ENCODE results near the gene C12orf43.
"Not testable (repeated sequence)": the region's sequence is repeated elsewhere in the genome, so short reads cannot be mapped to it uniquely, and the experiment has no call there.

The C12orf43 gene, protein sequence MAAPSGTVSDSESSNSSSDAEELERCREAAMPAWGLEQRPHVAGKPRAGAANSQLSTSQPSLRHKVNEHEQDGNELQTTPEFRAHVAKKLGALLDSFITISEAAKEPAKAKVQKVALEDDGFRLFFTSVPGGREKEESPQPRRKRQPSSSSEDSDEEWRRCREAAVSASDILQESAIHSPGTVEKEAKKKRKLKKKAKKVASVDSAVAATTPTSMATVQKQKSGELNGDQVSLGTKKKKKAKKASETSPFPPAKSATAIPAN

GRCh38 chr12:121015825-121016766, at the start of gene C12orf43:
TSS of gene C12orf43 (minus strand) at chr12:121016487. CDS start at chr12:121016474, 13 bp downstream.
- peak; percentile 93 for DNase-seq

DNA sequence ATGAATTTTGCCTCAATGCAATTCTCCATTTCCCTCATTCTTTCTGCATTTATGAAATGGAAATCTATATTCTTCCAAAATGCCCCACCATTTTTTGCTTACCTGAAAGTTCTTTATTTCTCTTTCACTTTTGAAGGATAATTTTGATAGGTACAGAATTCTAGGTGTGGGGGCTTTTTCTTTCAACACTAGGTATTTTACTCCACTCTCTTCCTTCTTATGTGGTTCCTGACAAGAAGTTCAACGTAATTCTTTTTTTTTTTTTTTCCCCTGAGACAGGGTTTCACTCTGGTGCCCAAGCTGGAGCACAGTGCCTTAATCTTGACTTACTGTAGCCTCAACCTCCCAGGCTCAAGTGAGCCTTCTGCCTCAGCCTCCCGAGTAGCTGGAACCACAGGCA, 49.1 kb upstream of the C12orf43 start:
- DNase-seq, result no peak

- not testable (repeated sequence) for DNase-seq
Observed at GRCh38 chr12:121064586-121064985, 48.3 kb upstream of the C12orf43 start.

- no peak for DNase-seq
Observed at GRCh38 chr12:121064116-121064515, 47.8 kb upstream of the C12orf43 start.

DNA sequence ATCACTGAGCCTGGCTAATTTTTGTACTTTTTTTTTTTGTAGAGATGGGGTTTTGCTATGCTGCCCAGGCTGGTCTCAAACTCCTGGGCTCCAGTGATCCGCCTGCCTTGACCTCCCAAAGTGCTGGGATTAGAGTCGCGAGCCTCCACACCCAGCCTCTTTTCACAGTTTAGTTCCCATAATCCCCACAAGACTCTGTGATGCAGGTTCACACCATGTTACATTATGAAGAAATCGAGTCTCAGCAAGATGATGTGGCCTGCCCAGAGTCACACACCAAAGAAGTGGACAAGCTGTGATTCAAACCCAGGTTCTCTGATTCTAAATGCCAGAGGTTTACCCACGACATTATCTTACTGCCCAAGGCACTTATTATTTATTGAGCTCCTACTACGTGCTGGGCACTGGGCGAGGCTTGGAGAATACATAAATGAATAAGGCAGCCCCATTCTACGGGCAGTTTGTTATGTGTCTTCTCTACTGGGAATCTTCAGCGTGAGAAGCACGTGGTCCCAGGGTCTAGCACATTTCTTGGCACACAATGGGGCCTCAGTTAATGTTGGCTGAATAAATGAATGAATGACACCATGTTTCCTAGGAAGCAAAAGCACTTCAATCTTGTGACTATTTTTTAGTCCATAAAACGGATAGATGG, 46.2 kb upstream of the C12orf43 start:
- no peak for DNase-seq

GRCh38 chr12:121061831-121062230, 45.5 kb upstream of the C12orf43 start:
- DNase-seq, result no peak

DNA sequence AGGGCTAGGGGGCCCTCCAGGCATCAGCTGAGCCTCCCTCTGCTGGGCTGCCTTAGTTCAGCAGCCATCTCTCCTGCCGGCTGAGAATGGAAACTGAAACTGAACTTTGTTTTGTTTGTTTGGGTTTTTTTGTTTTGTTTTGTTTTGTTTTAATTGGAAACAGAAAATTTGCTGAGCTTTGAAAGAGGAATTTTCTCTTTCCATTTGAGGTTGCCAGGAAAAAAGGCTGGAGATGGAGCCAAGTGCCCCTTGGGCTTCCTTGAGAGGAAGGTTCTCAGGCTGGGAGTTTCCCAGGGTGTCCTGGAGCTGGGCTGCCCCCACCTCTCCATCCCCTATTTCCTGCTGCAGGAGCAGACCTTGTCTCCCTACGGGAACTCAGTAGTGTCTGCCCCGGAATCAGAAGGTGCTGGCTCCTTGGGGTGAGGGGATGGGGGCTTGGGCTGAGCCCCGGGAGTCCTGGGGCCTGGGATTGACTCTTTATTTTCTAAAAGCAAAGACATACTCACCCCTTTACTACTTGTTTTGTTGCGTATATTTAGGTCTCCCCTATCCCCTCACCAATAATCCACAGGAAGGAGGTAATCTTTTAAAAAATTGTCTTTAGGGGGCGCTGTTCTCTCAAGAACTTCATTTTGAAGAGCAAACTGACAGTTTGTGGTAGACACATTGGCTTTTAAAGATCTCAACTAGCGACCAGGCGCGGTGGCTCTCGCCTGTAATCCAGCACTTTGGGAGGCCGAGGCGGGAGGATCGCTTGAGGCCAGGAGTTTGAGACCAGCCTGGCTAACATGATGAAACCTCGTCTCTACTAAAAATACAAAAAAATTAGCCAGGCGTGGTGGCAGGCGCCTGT, 44.1 kb upstream of the C12orf43 start:
- peak; percentile 45 for DNase-seq

- no peak for DNase-seq
Observed at GRCh38 chr12:121059031-121059898, 43.0 kb upstream of the C12orf43 start.

GRCh38 chr12:121057794-121058193, 41.5 kb upstream of the C12orf43 start:
- no peak for DNase-seq

DNA sequence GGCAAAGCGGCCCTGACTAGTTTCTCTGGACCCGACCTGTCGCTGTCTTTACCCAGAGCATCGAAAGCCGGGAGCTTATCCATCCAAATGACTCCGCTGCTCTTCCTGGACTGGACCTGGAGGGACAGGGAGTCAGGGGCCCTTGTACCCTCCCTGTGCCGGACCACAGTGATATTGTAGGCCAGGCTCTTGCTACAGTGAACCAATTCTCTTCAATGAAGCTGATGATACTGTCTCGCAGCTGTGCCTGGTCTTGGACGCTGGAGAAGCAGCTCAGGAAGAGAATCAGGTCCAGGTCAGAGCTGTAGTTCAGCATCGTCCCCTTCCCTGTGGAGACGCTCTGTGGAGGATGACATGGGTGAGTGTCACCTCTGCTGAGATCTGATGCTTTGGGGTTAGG, 37.4 kb upstream of the C12orf43 start:
- no peak for DNase-seq

DNA sequence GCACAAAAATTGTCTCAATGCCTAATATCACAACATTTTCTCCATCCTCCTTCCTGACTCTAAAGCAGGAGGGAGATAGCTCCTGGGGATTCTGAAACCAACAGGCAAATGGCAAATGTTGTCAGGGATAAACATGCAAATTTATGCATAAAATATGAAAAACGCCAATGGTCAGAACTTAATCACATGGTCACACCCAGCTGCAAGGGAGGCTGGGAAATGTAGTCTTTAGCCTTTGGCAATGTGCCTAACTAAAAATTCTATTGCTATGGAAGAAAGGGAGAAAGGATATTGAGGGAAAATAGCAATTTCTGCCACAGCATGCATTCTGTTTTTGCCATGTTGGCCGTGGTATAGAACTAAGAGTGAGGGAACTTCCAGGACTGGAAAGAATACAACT, 34.4 kb upstream of the C12orf43 start:
- no peak for DNase-seq

DNA sequence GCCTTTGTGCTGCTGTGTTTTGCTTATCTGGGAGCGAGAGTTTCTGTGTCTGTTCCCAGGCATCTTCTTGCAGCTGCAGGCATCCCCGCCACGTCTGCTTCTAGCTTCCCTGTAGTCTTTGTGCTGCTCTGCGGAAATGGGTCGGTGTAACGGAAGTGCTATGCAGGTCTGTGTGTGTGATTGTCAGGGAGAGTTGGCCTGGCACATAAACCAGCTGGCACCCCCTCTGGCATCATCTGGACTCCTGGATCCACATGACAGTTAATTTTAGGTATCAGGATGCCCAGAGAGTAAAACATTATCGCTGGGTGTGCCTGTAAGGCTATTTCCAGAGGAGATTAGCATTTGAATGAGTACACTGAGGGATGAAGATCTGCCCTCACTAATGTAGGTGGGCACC, 32.2 kb upstream of the C12orf43 start:
- no peak for DNase-seq

DNA sequence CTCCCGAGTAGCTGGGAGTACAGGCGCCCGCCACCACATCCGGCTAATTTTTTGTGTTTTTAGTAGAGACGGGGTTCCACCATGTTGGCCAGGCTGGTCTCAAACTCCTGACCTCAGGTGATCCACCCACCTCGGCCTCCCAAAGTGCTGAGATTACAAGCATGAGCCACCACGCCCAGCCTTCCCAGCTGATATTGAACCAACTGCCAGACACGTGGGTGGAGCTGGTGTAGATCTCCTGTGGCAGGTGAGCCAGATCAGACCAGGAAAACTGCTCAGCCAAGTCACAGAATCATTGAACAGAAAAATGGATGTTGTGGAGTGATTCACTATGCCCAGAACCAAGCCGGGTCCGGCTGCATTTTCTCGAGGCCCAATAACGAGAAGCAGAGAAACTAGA, 31.1 kb upstream of the C12orf43 start:
- not testable (repeated sequence) for DNase-seq

- DNase-seq, result no peak
Observed at GRCh38 chr12:121043067-121043466, 26.8 kb upstream of the C12orf43 start.

- peak; percentile 23 for DNase-seq
Observed at GRCh38 chr12:121038861-121039668, 22.8 kb upstream of the C12orf43 start, which contains the start of gene OASL. TSS of gene OASL (minus strand) at chr12:121039246. CDS start at chr12:121038971, 275 bp downstream.

DNA sequence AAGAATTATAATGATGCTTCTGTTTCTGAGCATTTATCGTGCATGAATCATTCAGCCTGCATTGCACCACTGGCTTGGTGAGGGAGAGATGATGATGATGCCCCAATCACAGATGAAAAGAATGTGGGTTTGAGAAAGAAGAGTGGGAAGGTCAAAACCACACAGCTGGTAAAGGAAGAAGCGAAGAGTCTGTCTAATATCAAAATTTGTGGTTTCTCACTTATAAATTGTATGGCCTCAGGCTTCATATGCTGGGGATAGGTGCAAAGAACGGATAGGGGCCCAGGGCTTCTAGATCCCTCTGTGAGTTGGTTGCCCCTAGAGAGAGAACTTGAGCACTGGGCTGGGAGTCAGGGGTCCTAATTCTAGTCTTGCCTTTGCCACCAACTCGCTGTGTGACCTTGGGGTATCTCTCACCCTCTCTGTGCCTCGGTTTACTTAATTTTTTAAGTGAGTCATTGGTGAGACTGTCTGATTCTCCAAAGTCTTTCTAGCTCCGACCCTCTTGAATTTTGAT, 20.6 kb upstream of the C12orf43 start:
- DNase-seq, result no peak

- no peak for DNase-seq
Observed at GRCh38 chr12:121034616-121035305, 18.5 kb upstream of the C12orf43 start.

GRCh38 chr12:121033625-121034349, 17.5 kb upstream of the C12orf43 start:
- no peak for DNase-seq
